HepG2 (cell line): Measurements from ENCODE around the gene NUTF2. TPM values are rescaled to one million over a fixed set of nuclear protein-coding genes. Genes with fewer than 3 reads are reported as not detected.

Experiments used
- AHDC1 ChIP-seq: sonication (generic); formaldehyde crosslinking; IDR thresholded peaks from 2 replicates; pipeline ENCODE4 v1.5.1; 2020; ENCODE audit warnings: mild to moderate bottlenecking, missing genetic modification reagents, borderline replicate concordance
- CCDC6 ChIP-seq: sonication (generic); formaldehyde crosslinking; IDR thresholded peaks from 2 replicates; pipeline ENCODE4 v1.8.1; 2022; ENCODE audit warnings: mild to moderate bottlenecking, missing genetic modification reagents, moderate library complexity
- FOXO4 ChIP-seq: sonication (generic); formaldehyde crosslinking; conservative IDR thresholded peaks from 2 replicates; pipeline ENCODE4 v1.8.1; 2023; ENCODE audit warnings: missing genetic modification reagents
- GTF2F1 ChIP-seq: fragments of 150-350 bp; IDR thresholded peaks from 2 replicates; pipeline ENCODE4 v1.6.1; 2014; ENCODE audit warnings: low read length
- HNRNPUL1 ChIP-seq: fragments of 200-400 bp; formaldehyde crosslinking; IDR thresholded peaks from 2 replicates; pipeline ENCODE4 v1.6.1; 2017; ENCODE audit warnings: low read depth, mild to moderate bottlenecking, low read length, moderate library complexity
- KLF12 ChIP-seq: sonication (generic); formaldehyde crosslinking; IDR thresholded peaks from 2 replicates; pipeline ENCODE4 v1.4.0; 2020; ENCODE audit warnings: missing genetic modification reagents, borderline replicate concordance
- MAF1 ChIP-seq: sonication (generic); formaldehyde crosslinking; IDR thresholded peaks from 2 replicates; pipeline ENCODE4 v1.5.0; 2020; ENCODE audit warnings: missing genetic modification reagents, borderline replicate concordance
- PCBP1 ChIP-seq: fragments of 200-400 bp; formaldehyde crosslinking; IDR thresholded peaks from 2 replicates; pipeline ENCODE4 v1.6.1; 2017; ENCODE audit warnings: mild to moderate bottlenecking, low read depth, low read length, borderline replicate concordance
- PHF20 ChIP-seq: sonication (generic); formaldehyde crosslinking; IDR thresholded peaks from 2 replicates; pipeline ENCODE4 v1.5.0; 2020; ENCODE audit warnings: mild to moderate bottlenecking, missing genetic modification reagents
- THAP7 ChIP-seq: sonication (generic); formaldehyde crosslinking; IDR thresholded peaks from 2 replicates; pipeline ENCODE4 v1.8.1; 2023; ENCODE audit warnings: mild to moderate bottlenecking, missing genetic modification reagents
- ZBTB37 ChIP-seq: sonication (generic); formaldehyde crosslinking; IDR thresholded peaks from 2 replicates; pipeline ENCODE4 v1.4.0; 2020; ENCODE audit warnings: mild to moderate bottlenecking, missing genetic modification reagents
- ZSCAN25 ChIP-seq: sonication (generic); formaldehyde crosslinking; IDR thresholded peaks from 2 replicates; pipeline ENCODE4 v1.8.0; 2022; ENCODE audit warnings: mild to moderate bottlenecking, missing genetic modification reagents
- ZUFSP ChIP-seq: sonication (generic); formaldehyde crosslinking; IDR thresholded peaks from 2 replicates; pipeline ENCODE4 v1.9.0; 2021; ENCODE audit warnings: missing genetic modification reagents, mild to moderate bottlenecking, borderline replicate concordance
- polyA plus RNA-seq, 8 experiments: library from polyadenylated mRNA; depleted of rRNA in 3 of 8; stranded (reverse) in 7 of 8; unstranded in 1 of 8; fragments of >200 nt; fragmentation: Illumina TruSeq in 4 of 8; extraction: Trizol in 4 of 8; gene quantifications; 2 replicates each; pipeline versions ENCODE4 v1.2.1 to v1.2.3, GENCODE V29; 2011 to 2016; ENCODE audit warnings: low read depth in 4 of 8, missing spikeins in 1 of 8, mixed read lengths in 1 of 8; ENCODE audit not compliant: insufficient read depth in 1 of 8
- total RNA-seq, 5 experiments: library from RNA; depleted of rRNA; stranded (reverse); fragments of >200 nt; fragmentation: Illumina TruSeq; extraction: Trizol; gene quantifications; 2 replicates each; pipeline ENCODE4 v1.2.3, GENCODE V29; 2016; ENCODE audit warnings: low read depth in 1 of 5
- TF ChIP-seq, protein P1 (sequence below): sonication (generic); formaldehyde crosslinking; IDR thresholded peaks from 2 replicates; pipeline ENCODE4 v1.5.0; 2020; ENCODE audit warnings: mild to moderate bottlenecking, missing genetic modification reagents

NUTF2 gene
- total and polyA plus RNA-seq, 2 of the 13 experiments (the other 11 are each of a cell fraction or from before 2014, with no cell fraction given), result 168 to 214 TPM

DNA sequence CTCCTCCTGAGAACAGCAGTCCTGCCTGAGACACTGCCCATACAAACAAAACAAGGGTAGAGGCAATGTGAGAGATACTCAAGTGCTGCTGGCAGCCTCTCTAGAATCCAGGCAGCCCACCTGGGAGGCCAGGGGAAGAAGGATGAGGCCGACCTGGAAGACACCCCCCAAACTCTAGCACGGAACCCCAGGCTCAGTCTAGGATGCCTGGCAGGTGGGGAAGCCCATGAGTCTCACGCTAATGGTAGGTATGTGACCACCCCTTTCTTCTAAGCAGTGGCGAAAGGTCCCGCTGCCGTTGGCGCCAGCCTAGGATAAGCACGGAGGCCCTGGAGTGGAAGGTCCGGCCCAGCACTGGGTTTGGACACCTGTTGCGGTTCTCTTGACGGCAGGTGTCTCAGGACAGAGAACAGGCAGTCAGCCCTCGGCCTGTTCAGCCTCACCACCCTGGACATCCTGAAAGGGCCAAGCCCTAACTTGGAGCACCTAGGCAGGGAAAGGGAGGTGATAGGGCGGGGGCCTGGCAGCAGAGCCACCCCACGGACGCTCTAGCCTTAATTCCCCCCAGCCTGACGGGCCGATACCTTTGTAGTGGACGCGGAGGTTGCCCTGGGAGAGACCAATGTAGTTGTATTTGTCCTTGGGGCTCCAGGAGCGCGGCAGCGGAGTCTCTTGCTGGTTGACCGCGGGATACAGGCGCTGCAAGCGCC, 40.9 kb upstream of the NUTF2 start (continued):
- no peak for TF ChIP-seq ZUFSP
- no peak for TF ChIP-seq GTF2F1
- no peak for TF ChIP-seq HNRNPUL1
- no peak for TF ChIP-seq CCDC6
- TF ChIP-seq MAF1 (CRISPR knock-in tag), result no peak
- 0 out of 2 replicates have a peak, but pooled peaks have one; percentile 61 for TF ChIP-seq FOXO4 (CRISPR knock-in tag)
- TF ChIP-seq AHDC1 (CRISPR knock-in tag), result no peak; the same call in 1 of the 2 replicates
- TF ChIP-seq ZSCAN25, result no peak
- TF ChIP-seq, protein P1, sequence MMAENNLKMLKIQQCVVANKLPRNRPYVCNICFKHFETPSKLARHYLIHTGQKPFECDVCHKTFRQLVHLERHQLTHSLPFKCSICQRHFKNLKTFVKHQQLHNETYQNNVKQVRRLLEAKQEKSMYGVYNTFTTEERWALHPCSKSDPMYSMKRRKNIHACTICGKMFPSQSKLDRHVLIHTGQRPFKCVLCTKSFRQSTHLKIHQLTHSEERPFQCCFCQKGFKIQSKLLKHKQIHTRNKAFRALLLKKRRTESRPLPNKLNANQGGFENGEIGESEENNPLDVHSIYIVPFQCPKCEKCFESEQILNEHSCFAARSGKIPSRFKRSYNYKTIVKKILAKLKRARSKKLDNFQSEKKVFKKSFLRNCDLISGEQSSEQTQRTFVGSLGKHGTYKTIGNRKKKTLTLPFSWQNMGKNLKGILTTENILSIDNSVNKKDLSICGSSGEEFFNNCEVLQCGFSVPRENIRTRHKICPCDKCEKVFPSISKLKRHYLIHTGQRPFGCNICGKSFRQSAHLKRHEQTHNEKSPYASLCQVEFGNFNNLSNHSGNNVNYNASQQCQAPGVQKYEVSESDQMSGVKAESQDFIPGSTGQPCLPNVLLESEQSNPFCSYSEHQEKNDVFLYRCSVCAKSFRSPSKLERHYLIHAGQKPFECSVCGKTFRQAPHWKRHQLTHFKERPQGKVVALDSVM, result no peak
- TF ChIP-seq PHF20 (CRISPR knock-in tag), result no peak
- TF ChIP-seq KLF12 (CRISPR knock-in tag), result no peak
- TF ChIP-seq ZBTB37, result no peak
- no peak for TF ChIP-seq PCBP1
- TF ChIP-seq THAP7 (CRISPR knock-in tag), result no peak
